ENCODE data around the gene TOR1B.
"Not testable (repeated sequence)": the region's sequence is repeated elsewhere in the genome, so short reads cannot be mapped to it uniquely, and the experiment has no call there.

Gene TOR1B

GRCh38 chr9:129783516-129784361 is 19.2 kb upstream of the TOR1B start:
- H3K79me2 ChIP-seq (ENCODE audit: control insufficient read depth, low read length), result no peaks in the 10 kb centered on the region
- no peak overlapping the region for H3K4me2 ChIP-seq (ENCODE audit: low read length)
- peak; percentile 76 for TF ChIP-seq CTCF (IDR thresholded peaks at IDR 0.05; ENCODE audit: low read depth, low read length, poor library complexity, severe bottlenecking)
- no peak for TF ChIP-seq EZH2phosphoT487 (IDR thresholded peaks at IDR 0.05; ENCODE audit: borderline replicate concordance, low read length)
- no peaks in the 10 kb centered on the region for H3K9me3 ChIP-seq (ENCODE audit: control insufficient read depth, insufficient read depth, low read length)
- H3K36me3 ChIP-seq (ENCODE audit: control insufficient read depth, low read length), result no peaks in the 10 kb centered on the region
- peaks cover 7% of the 10 kb centered on the region; the same call in 1 of the 2 replicates for H3K27me3 ChIP-seq (ENCODE audit: control insufficient read depth, low read length)
- no peaks in the 10 kb centered on the region for H4K20me1 ChIP-seq (ENCODE audit: control insufficient read depth, insufficient read depth, low read depth, low read length)
- H3K4me1 ChIP-seq (ENCODE audit: control insufficient read depth, low read length), result no peaks in the 10 kb centered on the region
- no peaks in the 10 kb centered on the region for H3F3A ChIP-seq (ENCODE audit: control insufficient read depth, insufficient read depth)
- H3K9me2 ChIP-seq (replicated peaks; ENCODE audit: control insufficient read depth, low read length), result no peaks in the 10 kb centered on the region
- no peak overlapping the region for H3K27ac ChIP-seq (ENCODE audit: low read depth, low read length)
- no peak overlapping the region for H3K4me3 ChIP-seq (ENCODE audit: low read length)

- not testable (repeated sequence) for H3K36me3 ChIP-seq (ENCODE audit: control insufficient read depth, low read length); H3K79me2 ChIP-seq (ENCODE audit: control insufficient read depth, low read length); H3K4me2 ChIP-seq (ENCODE audit: low read length); H3K27ac ChIP-seq (ENCODE audit: low read depth, low read length); H3K4me3 ChIP-seq (ENCODE audit: low read length); H3K9me3 ChIP-seq (ENCODE audit: control insufficient read depth, insufficient read depth, low read length); H3K27me3 ChIP-seq (ENCODE audit: control insufficient read depth, low read length); H3K4me1 ChIP-seq (ENCODE audit: control insufficient read depth, low read length); H3K9me2 ChIP-seq (replicated peaks; ENCODE audit: control insufficient read depth, low read length); H4K20me1 ChIP-seq (ENCODE audit: control insufficient read depth, insufficient read depth, low read depth, low read length); H3F3A ChIP-seq (ENCODE audit: control insufficient read depth, insufficient read depth)
Measured at GRCh38 chr9:129784970-129785369, 18.0 kb upstream of the TOR1B start.

- no peaks in the 10 kb centered on the region for H3K79me2 ChIP-seq (ENCODE audit: control insufficient read depth, low read length)
- H3K4me3 ChIP-seq (ENCODE audit: low read length), result no peak overlapping the region
- H3K4me2 ChIP-seq (ENCODE audit: low read length), result no peak overlapping the region
- 0 out of 2 replicates have a peak, but pooled peaks cover 3% of the 10 kb centered on the region for H3K4me1 ChIP-seq (ENCODE audit: control insufficient read depth, low read length)
- H3K9me2 ChIP-seq (replicated peaks; ENCODE audit: control insufficient read depth, low read length), result no peaks in the 10 kb centered on the region
- no peaks in the 10 kb centered on the region for H4K20me1 ChIP-seq (ENCODE audit: control insufficient read depth, insufficient read depth, low read depth, low read length)
- H3F3A ChIP-seq (ENCODE audit: control insufficient read depth, insufficient read depth), result no peaks in the 10 kb centered on the region
- no peaks in the 10 kb centered on the region for H3K9me3 ChIP-seq (ENCODE audit: control insufficient read depth, insufficient read depth, low read length)
- TF ChIP-seq EZH2phosphoT487 (IDR thresholded peaks at IDR 0.05; ENCODE audit: borderline replicate concordance, low read length) (no peak), CTCF (IDR thresholded peaks at IDR 0.05; ENCODE audit: low read depth, low read length, poor library complexity, severe bottlenecking) (no peak)
- no peaks in the 10 kb centered on the region for H3K36me3 ChIP-seq (ENCODE audit: control insufficient read depth, low read length)
- H3K27me3 ChIP-seq (ENCODE audit: control insufficient read depth, low read length), result peaks cover 7% of the 10 kb centered on the region; the same call in 1 of the 2 replicates
- no peak overlapping the region for H3K27ac ChIP-seq (ENCODE audit: low read depth, low read length)
Measured at GRCh38 chr9:129785866-129786265, 17.1 kb upstream of the TOR1B start.

GRCh38 chr9:129786481-129786880 is 16.5 kb upstream of the TOR1B start:
- H3K27me3 ChIP-seq (ENCODE audit: control insufficient read depth, low read length), result peaks cover 7% of the 10 kb centered on the region; the same call in 1 of the 2 replicates
- TF ChIP-seq EZH2phosphoT487 (IDR thresholded peaks at IDR 0.05; ENCODE audit: borderline replicate concordance, low read length), result no peak
- TF ChIP-seq CTCF (IDR thresholded peaks at IDR 0.05; ENCODE audit: low read depth, low read length, poor library complexity, severe bottlenecking), result no peak
- no peaks in the 10 kb centered on the region for H3K9me3 ChIP-seq (ENCODE audit: control insufficient read depth, insufficient read depth, low read length)
- H3K4me2 ChIP-seq (ENCODE audit: low read length), result no peak overlapping the region
- H3K36me3 ChIP-seq (ENCODE audit: control insufficient read depth, low read length), result no peaks in the 10 kb centered on the region
- H3K9me2 ChIP-seq (replicated peaks; ENCODE audit: control insufficient read depth, low read length), result no peaks in the 10 kb centered on the region
- no peaks in the 10 kb centered on the region for H3F3A ChIP-seq (ENCODE audit: control insufficient read depth, insufficient read depth)
- H3K27ac ChIP-seq (ENCODE audit: low read depth, low read length), result no peak overlapping the region
- no peaks in the 10 kb centered on the region for H3K79me2 ChIP-seq (ENCODE audit: control insufficient read depth, low read length)
- no peaks in the 10 kb centered on the region for H4K20me1 ChIP-seq (ENCODE audit: control insufficient read depth, insufficient read depth, low read depth, low read length)
- H3K4me3 ChIP-seq (ENCODE audit: low read length), result no peak overlapping the region
- 0 out of 2 replicates have a peak, but pooled peaks cover 3% of the 10 kb centered on the region for H3K4me1 ChIP-seq (ENCODE audit: control insufficient read depth, low read length)

All from DOHH2 (cell line).